ENCODE data around the gene POP7. TPM values are rescaled to one million over a fixed set of nuclear protein-coding genes. Genes with fewer than 3 reads are reported as not detected.

POP7 gene
- total RNA-seq (2022; extraction: Qiagen RNA extraction; ENCODE audit: low read depth): 73.4 to 102 TPM (median 92.0 TPM) in 5 replicates

DNA sequence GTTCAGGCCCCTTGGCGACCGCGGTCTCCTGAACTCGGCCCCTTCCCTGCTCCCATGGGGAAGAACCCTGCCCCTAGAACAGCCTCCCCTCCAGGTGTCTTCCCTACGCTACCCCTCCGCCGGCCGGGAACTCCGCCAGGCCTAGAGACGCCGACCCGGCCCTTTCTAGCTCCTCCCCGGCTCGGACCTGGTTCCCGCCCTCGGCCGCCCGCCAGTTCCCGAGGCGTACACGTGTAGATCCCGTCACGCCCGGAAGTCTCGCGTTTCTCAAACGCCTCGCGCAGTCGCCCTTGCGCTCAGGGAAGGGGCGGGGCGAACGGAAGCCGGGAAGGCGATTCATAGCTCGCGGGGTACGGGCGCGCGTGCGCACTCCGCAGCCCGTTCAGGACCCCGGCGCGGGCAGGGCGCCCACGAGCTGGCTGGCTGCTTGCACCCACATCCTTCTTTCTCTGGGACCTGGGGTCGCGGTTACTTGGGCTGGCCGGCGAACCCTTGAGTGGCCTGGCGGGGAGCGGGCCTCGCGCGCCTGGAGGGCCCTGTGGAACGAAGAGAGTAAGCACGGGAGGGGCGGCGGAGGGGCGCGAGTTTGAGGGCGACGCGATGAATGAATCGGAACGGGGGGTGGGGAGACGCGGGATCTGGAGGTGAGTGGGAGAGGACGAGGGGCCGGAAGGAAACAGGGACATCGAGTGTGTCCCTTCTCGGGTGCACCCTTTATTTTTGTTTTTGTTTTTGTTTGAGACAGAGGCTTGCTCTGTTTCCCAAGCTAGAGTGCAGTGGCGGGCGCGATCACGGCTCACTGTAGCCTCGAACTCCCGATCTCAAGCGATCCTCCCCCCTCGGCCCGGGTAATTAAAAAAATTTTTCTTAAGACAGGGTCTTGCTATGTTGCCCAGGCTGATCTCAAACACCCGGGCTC, at the start of gene POP7:
TSS of gene POP7 (plus strand) at position 369 of the 919 bp plus-strand sequence. CDS start 710 bp downstream, outside the sequence.

DNA sequence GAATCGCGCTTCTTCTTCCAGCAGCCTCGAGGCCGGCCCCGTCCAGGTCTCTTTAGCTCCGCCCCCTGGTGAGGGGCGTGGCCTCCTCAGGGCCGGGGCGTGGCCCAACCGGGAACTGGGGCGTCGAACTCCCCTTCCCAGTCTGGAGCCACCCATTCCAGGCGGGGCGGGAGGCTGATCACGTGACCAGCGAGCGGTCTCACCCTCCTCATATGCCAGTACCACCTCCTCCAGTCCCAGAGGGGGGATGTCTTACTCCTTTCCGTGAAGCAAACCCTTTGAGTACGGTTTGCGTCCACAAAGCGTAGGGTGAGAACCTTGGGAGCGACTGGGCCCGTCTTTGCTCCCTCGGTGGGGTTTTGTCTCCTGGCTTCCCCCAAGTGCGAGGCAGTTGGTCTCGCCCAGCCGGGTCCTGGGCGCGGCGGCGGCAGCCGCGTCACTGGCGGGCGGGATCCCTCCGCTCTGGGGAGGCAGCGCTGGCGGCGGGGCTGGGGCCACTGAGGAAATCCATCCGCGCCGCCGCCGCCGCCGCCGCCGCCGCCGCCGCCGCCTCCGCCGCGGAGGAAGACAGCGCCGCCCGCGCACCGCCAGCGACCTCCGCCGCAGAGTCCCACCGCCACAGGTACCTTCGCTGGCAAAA, 32.5 kb upstream of the POP7 start, which contains the start of gene GNB2:
TSS of gene GNB2 (plus strand) at position 439 of the 640 bp plus-strand sequence. CDS start 2,526 bp downstream, outside the sequence.

DNA sequence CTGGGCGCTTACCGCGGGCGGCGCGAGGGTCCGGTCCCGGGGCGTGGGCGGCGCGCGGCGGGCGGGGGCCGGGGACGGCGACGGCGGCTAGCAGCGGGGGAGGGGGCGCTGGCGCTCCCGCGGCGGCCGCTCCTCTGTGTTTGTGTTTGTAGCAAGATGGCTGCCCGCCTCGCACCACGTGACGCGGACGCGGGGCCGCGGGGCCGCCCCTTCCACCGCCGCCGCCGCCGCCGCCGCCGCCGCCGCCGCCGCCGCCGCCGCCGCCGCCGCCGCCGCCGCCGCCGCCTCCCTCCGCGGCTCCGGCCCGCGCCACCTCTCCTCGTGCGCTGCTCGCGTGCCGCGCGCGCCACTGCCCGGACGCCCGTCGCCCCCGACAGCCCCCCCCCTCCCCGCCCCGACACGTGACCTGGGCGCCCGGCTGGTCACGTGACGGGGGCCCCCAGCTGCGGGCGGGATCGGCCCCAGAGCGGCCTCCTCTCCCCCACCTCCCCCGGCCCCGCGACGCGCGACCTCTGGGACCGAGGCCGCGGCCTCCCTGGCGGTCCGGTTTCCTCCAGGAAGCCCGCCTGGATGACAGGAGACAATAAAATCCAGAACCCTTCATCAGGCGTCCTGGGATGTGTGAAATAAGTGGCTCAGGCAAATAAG, 11.7 kb upstream of the POP7 start, which contains the start of gene GIGYF1:
TSS of gene GIGYF1 (minus strand) at position 153 of the 648 bp plus-strand sequence. CDS start 6,012 bp downstream, outside the sequence.

GRCh38 chr7:100720279-100720670, 14.4 kb downstream of the POP7 start, which contains the start of gene EPO:
Gene EPO, plus strand, starts transcription at chr7:100720468. Its CDS starts 513 bp downstream, at chr7:100720981.

Other genes with a start within 250 kb of the POP7 start
- gene SPACDR, start 241.9 kb upstream of the POP7 start, total RNA-seq (2022; extraction: Qiagen RNA extraction; ENCODE audit: low read depth): 0.45 to 0.90 TPM (median 0.75 TPM) in 4 of 5 replicates, not detected in the other
- gene TSC22D4, start 226.9 kb upstream of the POP7 start, total RNA-seq (2022; extraction: Qiagen RNA extraction; ENCODE audit: low read depth): 27.0 to 38.4 TPM (median 33.2 TPM) in 5 replicates
- gene NYAP1, start 222.2 kb upstream of the POP7 start, total RNA-seq (2022; extraction: Qiagen RNA extraction; ENCODE audit: low read depth): 0.52 to 1.1 TPM (median 0.85 TPM) in 5 replicates
- gene AGFG2, start 166.9 kb upstream of the POP7 start, total RNA-seq (2022; extraction: Qiagen RNA extraction; ENCODE audit: low read depth): 8.5 to 16.0 TPM (median 12.5 TPM) in 5 replicates
- gene SAP25, start 132.2 kb upstream of the POP7 start, total RNA-seq (2022; extraction: Qiagen RNA extraction; ENCODE audit: low read depth): 0.28 to 0.88 TPM (median 0.68 TPM) in 4 of 5 replicates, not detected in the other
- gene LRCH4, start 120.0 kb upstream of the POP7 start, total RNA-seq (2022; extraction: Qiagen RNA extraction; ENCODE audit: low read depth): 12.9 to 16.1 TPM (median 14.0 TPM) in 5 replicates
- gene FBXO24, start 119.8 kb upstream of the POP7 start, total RNA-seq (2022; extraction: Qiagen RNA extraction; ENCODE audit: low read depth): 0.12 to 0.24 TPM (median 0.22 TPM) in 5 replicates
- 4.9 to 11.2 TPM (median 8.6 TPM) in 5 replicates for gene PCOLCE, start 103.8 kb upstream of the POP7 start, total RNA-seq (2022; extraction: Qiagen RNA extraction; ENCODE audit: low read depth)
- gene MOSPD3, start 93.6 kb upstream of the POP7 start, total RNA-seq (2022; extraction: Qiagen RNA extraction; ENCODE audit: low read depth): 17.2 to 20.3 TPM (median 18.1 TPM) in 5 replicates
- 2.3 to 3.1 TPM (median 2.6 TPM) in 5 replicates for gene TFR2, start 64.6 kb upstream of the POP7 start, total RNA-seq (2022; extraction: Qiagen RNA extraction; ENCODE audit: low read depth)
- not detected in 5 replicates for gene ACTL6B, start 49.7 kb upstream of the POP7 start, total RNA-seq (2022; extraction: Qiagen RNA extraction; ENCODE audit: low read depth)
- 196 to 273 TPM (median 234 TPM) in 5 replicates for gene GNB2, start 32.4 kb upstream of the POP7 start, total RNA-seq (2022; extraction: Qiagen RNA extraction; ENCODE audit: low read depth)
- 15.2 to 24.0 TPM (median 19.9 TPM) in 5 replicates for gene GIGYF1, start 11.9 kb upstream of the POP7 start, total RNA-seq (2022; extraction: Qiagen RNA extraction; ENCODE audit: low read depth)
- gene EPO, start 14.3 kb downstream of the POP7 start, total RNA-seq (2022; extraction: Qiagen RNA extraction; ENCODE audit: low read depth): 0.07 to 0.09 TPM in 2 of 5 replicates, not detected in the others
- not detected in 5 replicates for gene ZAN, start 27.5 kb downstream of the POP7 start, total RNA-seq (2022; extraction: Qiagen RNA extraction; ENCODE audit: low read depth)
- gene EPHB4, start 121.4 kb downstream of the POP7 start, total RNA-seq (2022; extraction: Qiagen RNA extraction; ENCODE audit: low read depth): 34.2 to 45.6 TPM (median 41.5 TPM) in 5 replicates
- 14.0 to 16.5 TPM (median 14.7 TPM) in 5 replicates for gene SLC12A9, start 146.6 kb downstream of the POP7 start, total RNA-seq (2022; extraction: Qiagen RNA extraction; ENCODE audit: low read depth)
- gene TRIP6, start 161.3 kb downstream of the POP7 start, total RNA-seq (2022; extraction: Qiagen RNA extraction; ENCODE audit: low read depth): 46.1 to 61.3 TPM (median 52.0 TPM) in 5 replicates
- 112 to 151 TPM (median 144 TPM) in 5 replicates for gene SRRT, start 169.0 kb downstream of the POP7 start, total RNA-seq (2022; extraction: Qiagen RNA extraction; ENCODE audit: low read depth)
- 2.9 to 5.7 TPM (median 5.0 TPM) in 5 replicates for gene UFSP1, start 183.6 kb downstream of the POP7 start, total RNA-seq (2022; extraction: Qiagen RNA extraction; ENCODE audit: low read depth)
- gene ACHE, start 189.8 kb downstream of the POP7 start, total RNA-seq (2022; extraction: Qiagen RNA extraction; ENCODE audit: low read depth): 1.4 to 2.5 TPM (median 1.8 TPM) in 5 replicates
- 11.2 to 15.3 TPM (median 12.8 TPM) in 5 replicates for gene MUC3A, start 243.4 kb downstream of the POP7 start, total RNA-seq (2022; extraction: Qiagen RNA extraction; ENCODE audit: low read depth)

All from A549 treated with DMSO at 1 μM for 4 hours (cell line).